Pancreas (tissue), 10 donors: ENCODE measurements around the gene PCGF6. TPM values are rescaled to one million over a fixed set of nuclear protein-coding genes. Genes with fewer than 3 reads are reported as not detected.

Experiments used
- ATAC-seq, 4 donors: fragments of 200-7000 bp; cut with Tn5 transposase; one replicate each; pipeline versions ENCODE4 v1.8.0 to v1.9.1; 2020; ENCODE audit warnings: mild to moderate bottlenecking in 4 of 4, moderate library complexity in 4 of 4
- DNase-seq, 6 donors: peaks; one replicate each; pipeline ENCODE4 v3.0.0-alpha.2; 2020
- FAIRE-seq: peaks from 2 replicates; lab custom pipeline; 2012; peaks lifted over from hg19 to GRCh38; lab: Jason Lieb, UNC
- H3K27ac ChIP-seq, 4 donors: fragments of 200-600 bp; sonication (generic); 1 replicate in 3 of 4; 2 replicates in 1 of 4; pipeline versions ENCODE4 v1.5.0 to v1.8.0; 2020
- H3K27me3 ChIP-seq, 4 donors: fragments of 200-600 bp; one replicate each; pipeline ENCODE4 v1.8.0; 2021
- H3K36me3 ChIP-seq, 3 donors: fragments of 200-600 bp; sonication (generic) in 1 of 3; one replicate each; pipeline versions ENCODE4 v1.5.0 to v1.8.0; 2020 to 2021
- H3K4me1 ChIP-seq, 3 donors: fragments of 200-600 bp; one replicate each; pipeline ENCODE4 v1.8.0; 2021
- H3K4me3 ChIP-seq, 4 donors: fragments of 200-600 bp; sonication (generic) in 2 of 4; one replicate each; pipeline versions ENCODE4 v1.5.0 to v1.8.0; 2020 to 2021
- H3K9me3 ChIP-seq, 4 donors: fragments of 200-600 bp; one replicate each; pipeline ENCODE4 v1.8.0; 2021
- WGBS, 2 donors: extraction: QIAGEN DNeasy Blood & Tissue Kit; methylation state at CpG; one replicate each; pipeline ENCODE4 v1.1.7; 2013; 5-methylcytosine and 5-hydroxymethylcytosine counted together
- intact Hi-C, 3 donors: fragments of 100-400 bp; cut with DNase I; formaldehyde crosslinking; loops; one replicate each; pipeline versions ENCODE4 v1.11.1 to v1.14.2; 2022
- polyA plus RNA-seq, 2 donors: library from polyadenylated mRNA; stranded (reverse); fragments of 200-250 nt; gene quantifications; one replicate each; pipeline ENCODE4 v1.2.3, GENCODE V29; 2013
- total RNA-seq, 6 donors: library from RNA; stranded (reverse); fragmentation: NEBNext Ultra II Directional in 4 of 6; extraction: Animal tissue kit (Norgen Biotek cat#: 25700) in 4 of 6; gene quantifications; one replicate each; pipeline versions ENCODE4 v1.2.1 to v1.2.4, GENCODE V29; 2021 to 2023
- TF ChIP-seq, protein P1 (sequence below), 4 donors: fragments of 200-600 bp; sonication (generic) in 3 of 4; IDR thresholded peaks; one replicate each; pipeline versions ENCODE4 v1.5.0 to v1.8.0; 2021; ENCODE audit warnings: antibody characterized with exemption in 4 of 4
- donor health status: healthy with polysubstance abuse.
- donor health status: DM: no; HTN: no; CAD: no; lungs with moderate emphysema.
- donor health status: DM: no; HTN: no; CAD: no.
- donor health status: control.
- donor health status: control.
- donor health status: Bipolar disorder and iron deficiency.
- donor health status: DM: yes; HTN: yes; CAD: no.
- donor health status: DM: no; HTN: no; CAD: no.
- donor health status: DM: no; HTN: no; CAD: no.
- donor health status: DM: yes; HTN: yes; CAD: no.

PCGF6 gene
- total and polyA plus RNA-seq, 8 donors: 3.8 to 6.7 (median 5.1) TPM

DNA sequence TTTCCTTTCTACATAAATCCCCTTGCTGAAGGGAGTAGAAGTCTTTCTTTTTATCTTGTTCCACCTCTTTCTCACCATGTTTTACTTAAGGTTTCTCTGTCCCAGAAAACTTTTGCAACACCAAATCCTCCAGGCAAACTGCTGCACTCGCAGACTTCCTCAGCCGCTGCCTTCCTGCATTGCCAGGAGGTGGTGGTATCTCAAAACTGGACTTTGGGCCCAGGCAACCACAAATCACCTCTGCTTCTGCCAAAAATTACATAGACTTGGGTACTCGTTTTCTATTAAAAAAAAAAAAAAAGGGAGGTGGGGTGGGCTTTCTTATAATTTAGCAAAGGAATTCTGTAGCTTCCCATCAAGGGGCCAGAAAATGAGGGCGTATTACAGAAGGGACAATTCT lies 59.4 kb downstream of the PCGF6 start:
- Histone ChIP-seq H3K27me3 (no peaks in the 10 kb centered on the region), H3K4me3 (no peak overlapping the region), H3K4me1 (no peaks in the 10 kb centered on the region), H3K9me3 (no peaks in the 10 kb centered on the region), H3K36me3 (no peaks in the 10 kb centered on the region), H3K27ac (no peak overlapping the region)
- TF ChIP-seq, protein P1, sequence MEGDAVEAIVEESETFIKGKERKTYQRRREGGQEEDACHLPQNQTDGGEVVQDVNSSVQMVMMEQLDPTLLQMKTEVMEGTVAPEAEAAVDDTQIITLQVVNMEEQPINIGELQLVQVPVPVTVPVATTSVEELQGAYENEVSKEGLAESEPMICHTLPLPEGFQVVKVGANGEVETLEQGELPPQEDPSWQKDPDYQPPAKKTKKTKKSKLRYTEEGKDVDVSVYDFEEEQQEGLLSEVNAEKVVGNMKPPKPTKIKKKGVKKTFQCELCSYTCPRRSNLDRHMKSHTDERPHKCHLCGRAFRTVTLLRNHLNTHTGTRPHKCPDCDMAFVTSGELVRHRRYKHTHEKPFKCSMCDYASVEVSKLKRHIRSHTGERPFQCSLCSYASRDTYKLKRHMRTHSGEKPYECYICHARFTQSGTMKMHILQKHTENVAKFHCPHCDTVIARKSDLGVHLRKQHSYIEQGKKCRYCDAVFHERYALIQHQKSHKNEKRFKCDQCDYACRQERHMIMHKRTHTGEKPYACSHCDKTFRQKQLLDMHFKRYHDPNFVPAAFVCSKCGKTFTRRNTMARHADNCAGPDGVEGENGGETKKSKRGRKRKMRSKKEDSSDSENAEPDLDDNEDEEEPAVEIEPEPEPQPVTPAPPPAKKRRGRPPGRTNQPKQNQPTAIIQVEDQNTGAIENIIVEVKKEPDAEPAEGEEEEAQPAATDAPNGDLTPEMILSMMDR (IDR thresholded peaks at IDR 0.05): no peak
- DNase-seq (no peak), ATAC-seq (no peak), FAIRE-seq (no peak)
- intact Hi-C loops: no loop called here
- 74 to 77% methylated on average over 4 of the region's 4 CpGs for WGBS, 2 donors

GRCh38 chr10:103287992-103288391 lies 62.9 kb downstream of the PCGF6 start:
- TF ChIP-seq, protein P1 (IDR thresholded peaks at IDR 0.05): no peak
- Histone ChIP-seq H3K4me1 (no peaks in the 10 kb centered on the region), H3K27me3 (no peaks in the 10 kb centered on the region), H3K9me3 (no peaks in the 10 kb centered on the region), H3K27ac (no peak overlapping the region), H3K4me3 (no peak overlapping the region), H3K36me3 (no peaks in the 10 kb centered on the region)
- no peak for FAIRE-seq
- WGBS, 2 donors: 68 to 69% methylated on average over 5 of the region's 5 CpGs
- DNase-seq: no peak
- no peak for ATAC-seq
- intact Hi-C loops: no loop called here

- Histone ChIP-seq H3K9me3 (no peaks in the 10 kb centered on the region), H3K4me1 (no peaks in the 10 kb centered on the region), H3K36me3 (no peaks in the 10 kb centered on the region), H3K4me3 (no peak overlapping the region), H3K27me3 (peaks cover 0 to 14% (median 1%) of the 10 kb centered on the region in 4 donors), H3K27ac (no peak overlapping the region)
- intact Hi-C loops: no loop called here
- 70 to 86% methylated on average over 11 of the region's 11 CpGs for WGBS, 2 donors
- FAIRE-seq (no peak), DNase-seq (no peak), ATAC-seq (no peak)
- TF ChIP-seq, protein P1 (IDR thresholded peaks at IDR 0.05): no peak
Observed at GRCh38 chr10:103284170-103284569, 66.8 kb downstream of the PCGF6 start.

DNA sequence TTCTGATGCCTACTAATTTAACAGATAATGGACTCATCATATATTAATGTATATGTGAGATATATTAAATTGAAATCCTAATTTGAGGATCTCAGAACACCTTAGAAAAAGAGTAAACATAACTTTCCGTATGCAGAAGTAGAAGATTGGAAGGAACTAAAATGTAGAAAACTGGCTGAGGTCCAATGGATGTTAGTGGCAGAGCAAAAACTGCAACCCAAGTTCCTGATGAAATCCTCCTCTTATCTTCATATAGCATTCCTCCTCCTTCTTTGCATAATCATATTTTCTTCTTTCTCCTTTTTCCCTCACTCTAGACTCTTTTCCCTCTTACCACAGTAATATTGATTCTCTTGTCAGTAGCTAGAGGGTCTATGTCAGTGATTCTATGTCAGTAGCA lies 68.0 kb downstream of the PCGF6 start:
- no peak overlapping the region for H3K27ac ChIP-seq
- peaks cover 0 to 19% (median 4%) of the 10 kb centered on the region in 4 donors for H3K27me3 ChIP-seq
- H3K4me3 ChIP-seq: no peak overlapping the region
- DNase-seq: no peak
- no peak for FAIRE-seq
- TF ChIP-seq, protein P1 (IDR thresholded peaks at IDR 0.05): no peak
- ATAC-seq: no peak
- no peaks in the 10 kb centered on the region for H3K36me3 ChIP-seq
- no peaks in the 10 kb centered on the region for H3K4me1 ChIP-seq
- no peaks in the 10 kb centered on the region for H3K9me3 ChIP-seq
- intact Hi-C loops: no loop called here
- WGBS, 2 donors: 43 to 52% methylated on average over 1 of the region's 1 CpG

GRCh38 chr10:103281753-103282152 lies 69.2 kb downstream of the PCGF6 start:
- ATAC-seq: peak in 2 of 4 donors; percentile 32 to 36
- 3 to 4% methylated on average over 14 of the region's 14 CpGs for WGBS, 2 donors
- FAIRE-seq: no peak
- no peak overlapping the region for H3K27ac ChIP-seq
- TF ChIP-seq, protein P1 (IDR thresholded peaks at IDR 0.05): no peak
- no peaks in the 10 kb centered on the region for H3K36me3 ChIP-seq
- H3K4me1 ChIP-seq: peaks cover 0 to 3% (median 0%) of the 10 kb centered on the region in 3 donors
- no peaks in the 10 kb centered on the region for H3K9me3 ChIP-seq
- peaks cover 0 to 30% (median 6%) of the 10 kb centered on the region in 4 donors for H3K27me3 ChIP-seq
- DNase-seq: no peak
- no peak overlapping the region for H3K4me3 ChIP-seq
- intact Hi-C loops: no loop called here
